Fibroblast of peridontal ligament (primary cell): ENCODE data around the gene AMY2B.
"Not testable (repeated sequence)": the region's sequence is repeated elsewhere in the genome, so short reads cannot be mapped to it uniquely, and the experiment has no call there.

ENCODE experiments used
- DNase-seq: peaks from one replicate; pipeline ENCODE4 v3.0.0-alpha.2; 2010; ENCODE audit errors: extremely low read depth

The AMY2B gene

DNA sequence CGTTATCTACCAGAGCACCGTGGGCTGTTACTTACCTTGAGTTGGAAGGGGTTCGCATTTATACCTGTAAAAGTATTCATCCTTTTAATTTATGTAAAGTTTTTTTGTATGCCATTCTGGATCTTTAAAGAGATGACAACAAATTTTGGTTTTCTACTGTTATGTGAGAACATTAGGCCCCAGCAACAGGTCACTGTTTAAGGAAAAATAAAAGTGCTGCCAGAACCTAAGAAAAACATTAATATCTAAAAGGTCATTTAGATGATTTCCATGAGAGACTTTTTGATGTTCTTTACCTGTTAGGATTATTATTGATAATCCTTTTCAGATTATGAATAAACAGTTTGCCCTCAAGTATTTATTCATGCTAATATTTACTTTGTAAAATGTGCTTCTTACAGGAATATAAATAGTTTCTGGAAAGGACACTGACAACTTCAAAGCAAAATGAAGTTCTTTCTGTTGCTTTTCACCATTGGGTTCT lies 45.6 kb downstream of the AMY2B start, which contains the start of gene AMY2A:
Gene AMY2A (plus strand): TSS at position 434 of the 484 bp plus-strand sequence. CDS start 14 bp downstream, at position 448.
- DNase-seq: not testable (repeated sequence)

DNA sequence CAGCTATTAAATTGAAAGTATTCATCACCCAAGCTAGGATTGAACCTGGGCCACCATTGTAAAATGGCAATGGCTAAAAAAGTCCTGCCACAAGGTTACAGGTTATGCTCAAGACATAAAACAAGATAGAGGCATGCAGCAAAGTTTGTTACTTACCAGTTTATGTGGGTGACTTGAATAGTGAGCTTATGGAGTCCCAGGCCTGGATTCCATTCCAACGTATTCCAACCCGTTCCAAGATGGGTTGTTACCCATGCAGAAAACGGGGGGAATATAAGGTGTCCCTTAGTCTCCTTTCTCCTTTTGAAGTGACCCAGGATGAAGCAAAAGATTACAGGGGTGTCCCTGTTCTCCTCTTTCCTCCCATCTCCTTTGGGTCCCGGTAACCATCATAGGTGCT lies 56.0 kb downstream of the AMY2B start:
- DNase-seq: not testable (repeated sequence)
